Testis (tissue), 3 donors: ENCODE measurements around the gene CTSW. TPM values are rescaled to one million over a fixed set of nuclear protein-coding genes. Genes with fewer than 3 reads are reported as not detected.

ENCODE experiments used
- DNase-seq: peaks from one replicate; pipeline ENCODE4 v3.0.0-alpha.2; 2019
- H3K27ac ChIP-seq, 2 donors: fragments of 200-600 bp; sonication (generic); one replicate each; pipeline ENCODE4 v1.5.1; 2019
- H3K27me3 ChIP-seq: fragments of 200-600 bp; sonication (generic); one replicate; pipeline ENCODE4 v1.5.1; 2019
- H3K36me3 ChIP-seq: fragments of 200-600 bp; sonication (generic); one replicate; pipeline ENCODE4 v1.5.1; 2017; ENCODE audit warnings: low read depth; ENCODE audit errors: missing control alignments
- H3K4me1 ChIP-seq: fragments of 200-600 bp; sonication (generic); one replicate; pipeline ENCODE4 v1.5.1; 2019
- H3K4me3 ChIP-seq, 2 donors: fragments of 200-600 bp; sonication (generic); one replicate each; pipeline ENCODE4 v1.5.1; 2017 to 2019
- H3K9me3 ChIP-seq: fragments of 200-600 bp; sonication (generic); one replicate; pipeline ENCODE4 v1.5.1; 2017
- POLR2A ChIP-seq: fragments of 450-650 bp; IDR thresholded peaks from one replicate; pipeline ENCODE4 v1.6.1; 2017; ENCODE audit warnings: antibody characterized with exemption, mild to moderate bottlenecking, moderate library complexity
- WGBS, 2 donors: methylation state at CpG; one replicate each; pipeline ENCODE4 v1.1.5; 2018; 5-methylcytosine and 5-hydroxymethylcytosine counted together
- intact Hi-C: fragments of 100-400 bp; cut with DNase I; formaldehyde crosslinking; loops from one replicate; pipeline ENCODE4 v1.15.1; 2023; ENCODE audit warnings: low total_unique reads
- polyA plus RNA-seq: library from polyadenylated mRNA; stranded (reverse); fragments of 350-450 nt; fragmentation: Illumina TruSeq; extraction: RNeasy Lipid Tissue Mini Kit (QIAGEN cat#74804); gene quantifications from one replicate; pipeline ENCODE4 v1.2.3, GENCODE V29; 2014; ENCODE audit warnings: low read depth, low replicate concordance; ENCODE audit not compliant: insufficient read depth
- total RNA-seq, 2 donors: library from RNA; depleted of rRNA; stranded (reverse); fragments of >200 nt; gene quantifications; one replicate each; pipeline ENCODE4 v1.2.3, GENCODE V29; 2016
- TF ChIP-seq, protein P1 (sequence below), 3 experiments: fragments of 450-650 bp in 2 of 3; fragments of 200-600 bp in 1 of 3; sonication (generic) in 1 of 3; IDR thresholded peaks; one replicate each; pipeline ENCODE4 v1.5.1; 2016 to 2019; ENCODE audit warnings: antibody characterized with exemption in 3 of 3, mild to moderate bottlenecking in 2 of 3, moderate library complexity in 1 of 3

CTSW gene
- total and polyA plus RNA-seq, 3 donors from 2014 or later: 0.71 to 4.4 (median 2.7) TPM

DNA sequence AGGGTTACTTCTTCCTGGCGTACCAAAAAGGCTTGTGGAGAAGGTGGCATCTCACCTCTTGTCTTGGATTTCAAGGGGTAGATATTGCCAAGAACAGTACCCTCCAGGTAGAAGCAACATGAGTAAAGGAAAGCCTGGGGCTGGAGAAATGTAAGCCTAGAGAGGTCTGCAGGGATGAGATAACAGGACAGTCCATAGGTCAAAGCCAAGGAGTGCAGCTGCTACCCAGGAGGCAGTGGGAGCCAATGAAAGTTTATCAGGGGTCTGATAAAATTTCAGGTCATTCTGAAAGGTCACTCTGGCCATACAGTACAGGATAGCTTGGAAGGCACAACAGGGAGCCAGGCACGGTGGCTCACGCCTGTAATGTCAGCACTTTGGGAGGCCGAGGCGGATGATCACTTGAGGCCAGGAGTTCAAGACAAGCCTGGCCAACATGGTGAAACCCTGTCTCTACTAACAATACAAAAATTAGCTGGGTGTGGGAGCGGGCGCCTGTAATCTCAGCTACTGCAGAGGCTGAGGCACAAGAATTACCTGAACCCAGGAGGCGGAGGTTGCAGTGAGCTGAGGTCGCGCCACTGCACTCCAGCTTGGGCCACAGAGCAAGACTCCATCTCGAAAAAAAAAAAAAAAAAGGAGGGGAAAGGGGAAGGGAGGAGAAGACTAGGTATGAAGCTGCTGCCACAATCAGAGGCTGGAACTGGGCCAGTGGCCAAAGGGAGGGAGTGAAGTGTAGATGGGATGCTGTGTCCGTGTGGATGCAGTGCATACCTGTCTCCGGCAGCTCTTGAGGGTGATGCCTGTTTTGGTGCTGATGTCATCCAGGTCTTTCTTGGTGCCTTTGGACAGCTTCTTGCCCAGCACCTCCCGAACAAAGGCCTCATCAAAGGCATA is 7.4 kb downstream of the CTSW start:
- 62 to 72% methylated on average over 14 of the region's 14 CpGs for WGBS, 2 donors
- no peak for DNase-seq
- H3K27ac ChIP-seq: peak overlapping the region in 1 of 2 donors; percentile 97

DNA sequence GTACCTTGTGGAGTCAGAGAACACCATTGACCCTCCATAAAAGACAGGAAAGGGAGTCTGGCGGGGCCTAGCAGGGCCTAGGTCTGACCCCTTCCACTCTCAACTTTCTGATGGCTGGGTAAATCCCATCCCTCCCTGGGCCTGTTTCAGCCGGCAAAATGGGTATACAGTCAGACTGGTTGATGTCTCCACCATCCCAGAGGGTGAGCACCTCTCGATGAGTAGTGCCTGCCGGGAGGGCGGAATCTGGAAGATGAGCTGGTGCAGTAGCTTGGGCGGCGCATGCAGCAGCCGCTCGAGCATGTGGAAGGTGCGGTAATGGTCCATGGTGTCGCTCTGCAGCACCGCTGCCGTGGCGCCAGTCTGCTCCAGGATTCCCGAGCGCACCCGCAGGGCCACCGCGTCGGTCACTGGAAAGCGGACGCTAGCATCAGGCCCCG is 8.1 kb downstream of the CTSW start:
- peak overlapping the region; percentile 91 to 97 for H3K27ac ChIP-seq
- no peaks in the 10 kb centered on the region for H3K27me3 ChIP-seq
- peaks cover 33% of the 10 kb centered on the region for H3K4me1 ChIP-seq
- no peaks in the 10 kb centered on the region for H3K36me3 ChIP-seq
- no peaks in the 10 kb centered on the region for H3K9me3 ChIP-seq
- intact Hi-C loops: loop anchor here (10.0 kb wide), 1 partner anchor 97 kb away; no protein-coding TSS in a partner anchor
- WGBS, 2 donors: 2 to 7% methylated on average over 10 to 23 of the region's 23 CpGs
- peak overlapping the region; percentile 73 to 83 for H3K4me3 ChIP-seq
- TF ChIP-seq, protein P1, sequence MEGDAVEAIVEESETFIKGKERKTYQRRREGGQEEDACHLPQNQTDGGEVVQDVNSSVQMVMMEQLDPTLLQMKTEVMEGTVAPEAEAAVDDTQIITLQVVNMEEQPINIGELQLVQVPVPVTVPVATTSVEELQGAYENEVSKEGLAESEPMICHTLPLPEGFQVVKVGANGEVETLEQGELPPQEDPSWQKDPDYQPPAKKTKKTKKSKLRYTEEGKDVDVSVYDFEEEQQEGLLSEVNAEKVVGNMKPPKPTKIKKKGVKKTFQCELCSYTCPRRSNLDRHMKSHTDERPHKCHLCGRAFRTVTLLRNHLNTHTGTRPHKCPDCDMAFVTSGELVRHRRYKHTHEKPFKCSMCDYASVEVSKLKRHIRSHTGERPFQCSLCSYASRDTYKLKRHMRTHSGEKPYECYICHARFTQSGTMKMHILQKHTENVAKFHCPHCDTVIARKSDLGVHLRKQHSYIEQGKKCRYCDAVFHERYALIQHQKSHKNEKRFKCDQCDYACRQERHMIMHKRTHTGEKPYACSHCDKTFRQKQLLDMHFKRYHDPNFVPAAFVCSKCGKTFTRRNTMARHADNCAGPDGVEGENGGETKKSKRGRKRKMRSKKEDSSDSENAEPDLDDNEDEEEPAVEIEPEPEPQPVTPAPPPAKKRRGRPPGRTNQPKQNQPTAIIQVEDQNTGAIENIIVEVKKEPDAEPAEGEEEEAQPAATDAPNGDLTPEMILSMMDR (IDR thresholded peaks at IDR 0.05): no peak
- no peak for TF ChIP-seq POLR2A
- no peak for DNase-seq

More for the DNA sequence above, 7.4 kb downstream of the CTSW start:
- Histone ChIP-seq H3K9me3 (no peaks in the 10 kb centered on the region), H3K36me3 (no peaks in the 10 kb centered on the region), H3K4me1 (peaks cover 26% of the 10 kb centered on the region), H3K4me3 (peak overlapping the region in 1 of 2 donors; percentile 83), H3K27me3 (no peaks in the 10 kb centered on the region)
- TF ChIP-seq, protein P1 (IDR thresholded peaks at IDR 0.05): no peak
- no peak for TF ChIP-seq POLR2A
- intact Hi-C loops: loop anchor here (10.0 kb wide), 1 partner anchor 98 kb away; no protein-coding TSS in a partner anchor

DNA sequence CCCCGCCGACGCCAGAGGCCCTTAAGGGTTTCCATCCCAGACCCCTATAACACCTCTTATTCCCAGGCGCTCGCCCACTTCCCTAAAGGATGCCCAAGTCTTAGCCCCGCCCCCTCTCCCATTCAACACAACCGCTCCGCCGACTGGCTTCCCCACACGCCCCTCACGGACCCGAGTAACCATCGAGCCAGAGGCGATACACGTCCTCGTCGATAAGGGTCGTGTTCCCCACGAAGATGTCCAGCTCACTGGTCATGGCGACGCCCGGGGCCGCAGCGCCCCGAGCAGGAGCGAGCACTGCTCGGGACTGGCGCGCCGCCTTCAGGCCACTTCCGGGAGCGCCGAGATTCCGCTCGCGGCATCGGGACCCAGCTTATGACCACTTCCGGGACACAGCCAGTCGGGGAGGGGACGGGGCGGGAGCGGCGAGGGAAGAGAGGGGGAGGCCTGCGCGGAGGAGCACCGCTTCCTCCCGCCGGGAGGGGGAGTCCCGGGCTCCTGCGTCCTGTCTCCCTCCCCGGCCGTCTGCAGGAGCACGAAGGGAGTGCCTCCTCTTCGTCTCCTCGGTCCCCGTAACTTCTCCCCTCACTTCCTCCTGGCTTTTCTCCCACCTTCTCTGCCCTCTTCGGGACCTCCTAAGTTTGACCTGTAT is 8.7 kb downstream of the CTSW start, which contains the start of gene FIBP:
FIBP (minus strand) TSS at position 309 of the 652 bp plus-strand sequence; CDS start at position 256, 53 bp downstream.
- WGBS, 2 donors: 1% methylated on average over 21 to 57 of the region's 57 CpGs
- Histone ChIP-seq H3K27me3 (no peaks in the 10 kb centered on the region), H3K4me1 (peaks cover 38% of the 10 kb centered on the region), H3K4me3 (peak within 1 kb of the TSS; percentile 73 to 83), H3K9me3 (no peaks in the 10 kb centered on the region), H3K27ac (peak within 1 kb of the TSS; percentile 91 to 97), H3K36me3 (no peaks in the 10 kb centered on the region)
- intact Hi-C loops: loop anchor here (10.0 kb wide), 1 partner anchor 97 kb away; no protein-coding TSS in a partner anchor
- DNase-seq: peak; percentile 97
- TF ChIP-seq, protein P1 (IDR thresholded peaks at IDR 0.05): peak; percentile 74 to 93 (median 89)
- peak; percentile 67 for TF ChIP-seq POLR2A

DNA sequence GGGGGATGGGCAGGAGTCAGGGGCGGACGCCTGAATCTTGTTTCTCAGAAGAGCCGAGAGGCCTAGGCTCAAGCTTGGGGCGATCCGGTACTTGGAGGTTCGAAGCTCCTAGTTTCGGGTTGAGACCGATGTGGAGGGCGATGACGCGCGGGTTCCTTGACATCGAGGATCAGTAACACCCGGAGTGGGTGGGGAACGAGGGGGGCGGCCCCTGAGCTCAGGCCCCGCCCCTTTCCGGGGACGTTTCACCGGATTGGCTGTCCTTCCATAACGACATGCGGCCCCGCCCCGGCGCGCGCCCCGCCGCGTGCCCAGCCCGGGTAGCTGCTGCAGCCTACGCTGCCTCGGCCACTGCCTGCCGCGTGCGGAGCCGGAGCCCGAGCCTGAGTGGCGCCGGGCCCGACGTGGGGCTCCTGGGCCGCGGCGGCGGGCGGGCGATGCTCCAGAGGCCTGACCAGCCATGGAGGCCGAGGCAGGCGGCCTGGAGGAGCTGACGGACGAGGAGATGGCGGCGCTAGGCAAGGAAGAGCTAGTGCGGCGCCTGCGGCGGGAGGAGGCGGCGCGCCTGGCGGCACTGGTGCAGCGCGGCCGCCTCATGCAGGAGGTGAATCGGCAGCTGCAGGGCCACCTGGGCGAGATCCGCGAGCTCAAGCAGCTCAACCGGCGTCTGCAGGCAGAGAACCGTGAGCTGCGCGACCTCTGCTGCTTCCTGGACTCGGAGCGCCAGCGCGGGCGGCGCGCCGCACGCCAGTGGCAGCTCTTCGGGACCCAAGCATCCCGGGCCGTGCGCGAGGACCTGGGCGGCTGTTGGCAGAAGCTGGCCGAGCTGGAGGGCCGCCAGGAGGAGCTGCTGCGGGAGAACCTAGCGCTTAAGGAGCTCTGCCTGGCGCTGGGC is 10.9 kb downstream of the CTSW start, which contains the start of gene CCDC85B:
CCDC85B (plus strand) TSS at position 350 of the 895 bp plus-strand sequence; CDS start at position 461, 111 bp downstream.
- peak within 1 kb of the TSS; percentile 75 to 86 for H3K4me3 ChIP-seq
- intact Hi-C loops: no loop called here
- H3K4me1 ChIP-seq: peaks cover 44% of the 10 kb centered on the region
- H3K36me3 ChIP-seq: no peaks in the 10 kb centered on the region
- peak within 1 kb of the TSS; percentile 91 to 97 for H3K27ac ChIP-seq
- WGBS, 2 donors: 0 to 1% methylated on average over 9 to 81 of the region's 94 CpGs
- H3K9me3 ChIP-seq: no peaks in the 10 kb centered on the region
- TF ChIP-seq, protein P1 (IDR thresholded peaks at IDR 0.05): peak in 1 of 3 experiments; percentile 24
- peak; percentile 78 for TF ChIP-seq POLR2A
- no peaks in the 10 kb centered on the region for H3K27me3 ChIP-seq
- peak; percentile 99 for DNase-seq
